GM12891 (cell line): ENCODE results near the gene POLR3A.

Source experiments
- DNase-seq: peaks from one replicate; pipeline ENCODE4 v3.0.0; 2011; ENCODE audit warnings: low spot score; ENCODE audit not compliant: insufficient read length
- FAIRE-seq: peaks from 2 replicates; lab custom pipeline; 2011; peaks lifted over from hg19 to GRCh38; lab: Jason Lieb, UNC
- PAX5 ChIP-seq: IDR thresholded peaks from 2 replicates; pipeline ENCODE4 v1.6.1; 2011; ENCODE audit warnings: low read length, moderate library complexity, mild to moderate bottlenecking; ENCODE audit not compliant: insufficient read depth, severe bottlenecking
- POLR2A ChIP-seq: IDR thresholded peaks from 2 replicates; pipeline ENCODE4 v1.6.1; 2011; ENCODE audit warnings: low read depth, low read length, control low read depth
- POLR2AphosphoS5 ChIP-seq: IDR thresholded peaks from 2 replicates; pipeline ENCODE4 v1.6.1; 2011; ENCODE audit warnings: low read depth, low read length, control low read depth
- POU2F2 ChIP-seq: IDR thresholded peaks from 2 replicates; pipeline ENCODE4 v1.6.1; 2011; ENCODE audit warnings: low read depth, mild to moderate bottlenecking, control low read depth, low read length, moderate library complexity
- SPI1 ChIP-seq: IDR thresholded peaks from 2 replicates; pipeline ENCODE4 v1.6.1; 2011; ENCODE audit warnings: low read depth, low read length, control low read depth
- TAF1 ChIP-seq: IDR thresholded peaks from 2 replicates; pipeline ENCODE4 v1.6.1; 2011; ENCODE audit warnings: low read depth, low read length, control low read depth

The POLR3A gene

DNA sequence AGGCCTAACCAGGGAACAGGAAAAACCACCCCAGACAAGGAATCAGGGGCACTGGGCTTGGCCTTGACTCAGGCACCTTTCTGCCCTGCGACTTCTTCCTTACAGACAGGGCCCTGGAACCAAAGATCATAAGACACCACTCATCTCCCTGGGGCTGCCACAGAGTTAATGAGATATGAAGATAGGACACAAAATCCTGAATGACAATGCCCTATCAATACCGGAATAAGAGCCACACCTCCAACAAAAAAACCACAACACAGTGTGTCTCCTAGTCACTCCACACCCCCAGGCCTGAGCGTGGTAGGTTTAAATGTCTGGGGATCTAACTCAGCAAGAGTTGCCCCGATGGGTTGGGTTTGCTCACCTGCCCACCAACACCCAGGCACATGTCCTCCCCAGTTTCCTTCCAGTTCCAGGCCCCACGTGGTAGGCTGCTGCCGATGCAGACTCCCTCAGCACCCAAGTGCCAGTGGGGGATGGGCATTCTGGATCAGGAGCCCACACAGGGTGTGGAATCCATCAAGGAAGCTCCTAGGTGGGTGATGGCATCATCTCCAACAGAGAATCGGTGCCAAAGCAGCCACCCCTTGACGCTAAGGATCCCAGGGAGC is 106.6 kb downstream of the POLR3A start:
- TF ChIP-seq POLR2A, result no peak
- no peak for TF ChIP-seq PAX5
- TF ChIP-seq TAF1, result no peak
- no peak for TF ChIP-seq POLR2AphosphoS5
- no peak for TF ChIP-seq POU2F2
- TF ChIP-seq SPI1, result no peak
- FAIRE-seq (no peak), DNase-seq (no peak)

- DNase-seq (no peak), FAIRE-seq (no peak)
- TF ChIP-seq SPI1, result no peak
Observed at GRCh38 chr10:77922055-77922454, 107.3 kb downstream of the POLR3A start.

DNA sequence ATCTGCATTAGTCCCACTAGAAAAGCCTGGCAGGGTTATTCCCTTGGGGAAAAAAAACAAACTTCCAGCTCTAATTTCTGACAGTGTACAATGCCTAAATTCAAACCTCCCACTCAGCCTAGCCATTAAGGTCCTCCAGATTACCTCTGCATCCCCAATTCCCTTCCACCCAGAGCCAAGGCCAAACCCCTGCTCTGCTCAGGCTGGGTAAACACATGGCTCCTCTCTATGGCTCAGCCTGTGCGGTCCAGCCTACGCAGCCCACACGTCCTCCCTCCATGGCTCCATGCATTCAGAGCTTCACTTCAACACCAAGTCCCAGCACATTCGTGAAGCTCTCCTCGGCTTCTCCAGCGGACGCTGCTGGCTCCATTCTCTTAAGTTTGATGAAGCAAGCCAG is 107.9 kb downstream of the POLR3A start:
- DNase-seq (no peak), FAIRE-seq (no peak)
- TF ChIP-seq POLR2A (no peak), POU2F2 (no peak)

DNA sequence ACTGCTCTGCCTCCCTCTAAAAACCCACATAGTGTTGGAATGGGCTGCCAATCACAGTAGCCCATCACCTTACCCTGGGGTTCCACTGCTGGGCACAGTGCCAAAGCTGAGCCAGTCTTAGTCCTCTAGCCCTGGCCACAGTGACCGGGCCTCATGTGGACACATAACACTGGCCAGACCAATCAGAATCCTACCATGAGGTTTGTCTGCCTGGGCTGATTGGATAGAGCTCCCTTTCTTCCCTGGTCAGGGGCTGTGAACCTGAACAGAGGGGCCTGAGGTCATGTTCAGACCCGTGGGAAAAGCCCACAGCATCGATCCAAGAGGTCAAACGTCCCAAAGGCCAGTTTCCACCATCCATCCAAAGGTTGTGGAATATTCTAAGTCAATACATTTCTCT is 108.8 kb downstream of the POLR3A start:
- no peak for TF ChIP-seq PAX5
- no peak for TF ChIP-seq SPI1
- TF ChIP-seq TAF1, result no peak
- TF ChIP-seq POLR2A, result no peak
- no peak for TF ChIP-seq POU2F2
- TF ChIP-seq POLR2AphosphoS5, result no peak
- FAIRE-seq (no peak), DNase-seq (no peak)

DNA sequence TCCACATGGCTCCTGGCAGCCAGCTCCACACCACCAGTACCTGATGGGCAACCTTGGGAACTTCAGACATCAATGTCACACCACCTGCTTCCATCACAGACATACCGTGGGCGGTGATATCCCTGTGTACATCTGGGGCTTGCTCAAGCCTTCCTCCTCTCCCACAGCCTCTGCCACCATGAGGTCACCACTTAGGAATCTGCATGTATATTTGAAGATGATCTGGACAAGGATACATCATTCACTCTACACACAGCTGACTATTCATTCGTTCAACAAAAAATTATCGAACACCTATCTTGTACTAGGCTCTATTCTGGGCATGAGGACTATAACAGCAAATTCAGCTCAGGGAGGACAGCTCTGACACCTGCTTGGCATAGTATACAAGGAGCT is 109.6 kb downstream of the POLR3A start:
- TF ChIP-seq POU2F2 (no peak), POLR2AphosphoS5 (no peak), SPI1 (no peak), PAX5 (no peak), TAF1 (no peak), POLR2A (no peak)
- FAIRE-seq (no peak), DNase-seq (no peak)
